Neural crest cell (in vitro differentiated cells): ENCODE results near the gene SEMA3F. TPM values are rescaled to one million over a fixed set of nuclear protein-coding genes. Genes with fewer than 3 reads are reported as not detected.

Experiments used
- DNase-seq: peaks from one replicate; pipeline ENCODE4 v3.0.0; 2021; ENCODE audit warnings: low read depth, mixed read lengths, low spot score
- H3K27ac Mint-ChIP-seq: one replicate; pipeline ENCODE4 v1.8.0; 2021; ENCODE audit warnings: mild to moderate bottlenecking, mixed read lengths; ENCODE audit not compliant: unreplicated experiment
- H3K27me3 Mint-ChIP-seq: 2 replicates; pipeline ENCODE4 v1.8.0; 2021; ENCODE audit warnings: low read depth, mild to moderate bottlenecking, mixed read lengths
- H3K36me3 Mint-ChIP-seq: 2 replicates; pipeline ENCODE4 v1.8.0; 2021; ENCODE audit warnings: low read depth, mild to moderate bottlenecking, mixed read lengths
- H3K4me1 Mint-ChIP-seq: 2 replicates; pipeline ENCODE4 v1.8.0; 2021; ENCODE audit warnings: mixed read lengths
- H3K4me3 Mint-ChIP-seq: one replicate; pipeline ENCODE4 v1.8.0; 2021; ENCODE audit warnings: mild to moderate bottlenecking, mixed read lengths
- H3K9me3 Mint-ChIP-seq: 2 replicates; pipeline ENCODE4 v1.8.0; 2021; ENCODE audit warnings: mixed read lengths
- CTCF ChIP-seq: fragments of 200-600 bp; sonication (generic); conservative IDR thresholded peaks from 2 replicates; pipeline ENCODE4 v1.5.0; 2021; ENCODE audit warnings: antibody characterized with exemption, mild to moderate bottlenecking
- total RNA-seq: library from RNA; stranded (reverse); gene quantifications from 2 replicates; pipeline ENCODE4 v1.2.1, GENCODE V29; 2021

SEMA3F gene
- total RNA-seq, 1 donor from 2014 or later: 4.2 TPM

DNA sequence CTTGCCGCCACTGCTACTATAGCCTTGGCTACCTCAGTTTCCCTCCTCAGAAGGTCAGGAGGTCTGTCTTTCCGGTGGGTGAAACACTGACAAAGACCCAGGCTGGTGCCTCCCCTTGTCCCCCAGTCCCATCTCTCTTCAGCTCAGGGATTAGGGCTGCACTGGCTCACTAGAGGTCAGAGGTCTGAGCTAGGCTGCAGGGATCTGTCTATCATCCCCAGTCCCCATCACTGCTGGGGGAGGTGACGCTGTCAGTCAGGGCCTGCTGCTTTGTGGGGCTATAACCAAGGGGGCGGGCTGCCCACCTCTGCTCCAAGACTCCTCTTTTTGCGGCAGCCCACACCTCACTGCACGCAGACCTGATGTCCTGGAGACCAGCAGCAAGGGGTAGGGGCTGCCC lies 13.7 kb downstream of the SEMA3F start:
- peaks cover 27% of the 10 kb centered on the region for H3K4me1 Mint-ChIP-seq
- DNase-seq: no peak
- H3K36me3 Mint-ChIP-seq: no peaks in the 10 kb centered on the region
- no peaks in the 10 kb centered on the region for H3K9me3 Mint-ChIP-seq
- no peaks in the 10 kb centered on the region for H3K27me3 Mint-ChIP-seq
- no peak for TF ChIP-seq CTCF
- no peak overlapping the region for H3K4me3 Mint-ChIP-seq
- no peak overlapping the region for H3K27ac Mint-ChIP-seq

GRCh38 chr3:50169232-50169832 lies 14.2 kb downstream of the SEMA3F start:
- TF ChIP-seq CTCF: no peak
- Mint-ChIP-seq H3K9me3 (no peaks in the 10 kb centered on the region), H3K27me3 (no peaks in the 10 kb centered on the region), H3K4me3 (no peak overlapping the region), H3K27ac (no peak overlapping the region), H3K4me1 (peaks cover 27% of the 10 kb centered on the region), H3K36me3 (no peaks in the 10 kb centered on the region)
- DNase-seq: no peak

DNA sequence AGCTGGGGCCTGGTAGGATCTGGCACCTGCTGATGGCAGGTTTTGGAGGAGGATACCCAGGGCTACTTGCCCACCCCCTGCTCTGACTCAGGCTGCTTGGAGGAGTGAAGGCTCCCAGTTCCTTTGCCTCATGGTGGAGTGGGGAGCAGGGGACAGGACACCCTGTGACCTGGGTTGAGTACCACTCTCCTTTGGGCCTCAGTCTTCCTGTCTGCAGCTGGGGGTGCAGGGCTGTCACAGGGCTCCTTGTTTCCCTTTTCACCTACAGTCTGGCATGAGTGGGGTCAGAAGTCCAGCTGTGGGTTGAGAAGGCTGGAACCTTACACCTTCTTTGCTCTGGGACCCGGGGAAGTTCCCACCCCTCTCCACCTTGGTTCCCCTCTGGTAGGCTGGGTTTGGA lies 14.7 kb downstream of the SEMA3F start:
- Mint-ChIP-seq H3K4me1 (peaks cover 27% of the 10 kb centered on the region), H3K4me3 (no peak overlapping the region), H3K27ac (no peak overlapping the region), H3K27me3 (no peaks in the 10 kb centered on the region), H3K36me3 (no peaks in the 10 kb centered on the region), H3K9me3 (no peaks in the 10 kb centered on the region)
- TF ChIP-seq CTCF: no peak
- DNase-seq: no peak

GRCh38 chr3:50170689-50171088 lies 15.6 kb downstream of the SEMA3F start:
- TF ChIP-seq CTCF: no peak
- no peak overlapping the region for H3K27ac Mint-ChIP-seq
- DNase-seq: no peak

DNA sequence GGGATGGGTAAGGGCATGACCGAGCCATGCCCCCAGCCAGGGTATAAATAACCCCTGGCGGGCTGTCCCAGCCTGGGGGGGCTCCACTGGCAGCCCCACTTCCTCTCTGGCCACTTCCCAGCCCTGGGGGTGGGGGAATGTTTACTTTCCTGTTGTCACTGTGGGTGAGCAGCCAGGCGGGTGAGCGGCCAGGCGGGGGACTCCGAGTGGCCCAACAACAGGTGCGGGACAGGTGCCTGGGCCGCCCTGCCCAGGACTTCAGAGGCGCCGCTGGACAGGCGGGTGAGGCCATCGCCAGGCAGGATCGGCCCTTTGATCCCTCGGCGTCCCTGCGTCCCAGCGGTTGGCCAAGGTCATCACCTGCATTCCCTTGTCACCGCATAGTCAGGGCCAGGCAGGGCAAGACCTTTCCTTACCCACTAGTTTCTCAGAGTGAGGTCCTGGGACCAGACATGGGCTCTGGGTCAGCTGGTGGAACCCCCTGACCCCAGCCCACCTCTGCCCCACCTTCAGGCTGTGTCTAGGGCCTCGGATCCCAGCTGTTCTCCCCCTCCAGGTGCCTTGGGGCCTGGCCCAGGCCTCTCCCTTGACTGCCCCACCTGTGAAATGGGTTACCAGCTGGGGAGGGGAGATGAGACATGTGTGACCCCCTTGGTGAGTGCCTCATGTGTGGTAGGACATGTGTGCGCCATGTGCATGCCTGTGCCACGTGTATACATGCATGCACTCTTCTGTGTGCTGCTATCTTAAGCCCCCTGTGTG lies 16.6 kb downstream of the SEMA3F start:
- Mint-ChIP-seq H3K4me1 (peaks cover 19% of the 10 kb centered on the region), H3K9me3 (no peaks in the 10 kb centered on the region), H3K27ac (no peak overlapping the region), H3K4me3 (no peak overlapping the region), H3K27me3 (no peaks in the 10 kb centered on the region), H3K36me3 (no peaks in the 10 kb centered on the region)
- no peak for TF ChIP-seq CTCF
- DNase-seq: no peak

More at GRCh38 chr3:50170689-50171088, 15.6 kb downstream of the SEMA3F start:
- Mint-ChIP-seq H3K9me3 (no peaks in the 10 kb centered on the region), H3K4me1 (peaks cover 27% of the 10 kb centered on the region), H3K27me3 (no peaks in the 10 kb centered on the region), H3K4me3 (no peak overlapping the region), H3K36me3 (no peaks in the 10 kb centered on the region)
